K562 (cell line): Measurements from ENCODE around the gene GLCCI1. TPM values are rescaled to one million over a fixed set of nuclear protein-coding genes. Genes with fewer than 3 reads are reported as not detected.

Experiments
- ESRRA ChIP-seq: fragments of 450-650 bp; IDR thresholded peaks from 2 replicates; pipeline ENCODE4 v1.6.1; 2014; ENCODE audit warnings: low read depth, mild to moderate bottlenecking, moderate library complexity, borderline replicate concordance
- KDM4B ChIP-seq, 2 experiments: fragments of 450-650 bp in 1 of 2; sonication (generic) in 1 of 2; IDR thresholded peaks; 2 replicates each; pipeline ENCODE4 v1.6.1; 2016 to 2017; ENCODE audit warnings: borderline replicate concordance in 2 of 2, antibody characterized with exemption in 1 of 2, low read depth in 1 of 2, mild to moderate bottlenecking in 1 of 2
- MIER1 ChIP-seq: fragments of 450-650 bp; IDR thresholded peaks from 2 replicates; pipeline ENCODE4 v1.6.1; 2016; ENCODE audit warnings: antibody characterized with exemption, mild to moderate bottlenecking, low read depth
- NCOA6 ChIP-seq: fragments of 450-650 bp; IDR thresholded peaks from 2 replicates; pipeline ENCODE4 v1.6.1; 2017; ENCODE audit warnings: mild to moderate bottlenecking
- PPARD ChIP-seq: fragments of 250-450 bp; sonication (Bioruptor Pico); IDR thresholded peaks from 2 replicates; pipeline ENCODE4 v1.8.0; 2022; ENCODE audit warnings: inconsistent platforms, mild to moderate bottlenecking, moderate library complexity
- RHOXF2B ChIP-seq: fragments of 250-450 bp; sonication (Bioruptor Pico); conservative IDR thresholded peaks from 2 replicates; pipeline ENCODE4 v1.5.1; 2021
- YY1 ChIP-seq, 3 experiments: IDR thresholded peaks; 2 replicates each; pipeline ENCODE4 v1.6.1; 2011; ENCODE audit warnings: low read length in 2 of 3, mild to moderate bottlenecking in 2 of 3, moderate library complexity in 2 of 3, borderline replicate concordance in 1 of 3, control low read depth in 1 of 3, low read depth in 1 of 3; ENCODE audit not compliant: insufficient read depth in 3 of 3, insufficient replicate concordance in 2 of 3, control insufficient read depth in 1 of 3, insufficient read length in 1 of 3; ENCODE audit errors: extremely low read depth in 1 of 3
- polyA plus RNA-seq, 8 experiments: library from polyadenylated mRNA; depleted of rRNA in 4 of 8; stranded (reverse) in 5 of 8; unstranded in 3 of 8; fragments of >200 nt; fragmentation: Nextera tagmentation in 2 of 8; fragmentation: Illumina TruSeq in 1 of 8; extraction: Ambion mirVana in 2 of 8; extraction: Trizol in 1 of 8; gene quantifications; 2 replicates each; pipeline versions ENCODE4 v1.2.1 to v1.2.3, GENCODE V29; 2011 to 2014; ENCODE audit warnings: inconsistent platforms in 1 of 8, missing spikeins in 1 of 8
- total RNA-seq, 7 experiments: library from RNA; depleted of rRNA in 6 of 7; stranded (reverse); fragments of >200 nt in 6 of 7; fragmentation: Illumina TruSeq in 2 of 7; extraction: Trizol in 2 of 7; gene quantifications; 2 replicates each; pipeline versions ENCODE4 v1.2.1 to v1.2.3, GENCODE V29; 2011 to 2021; ENCODE audit warnings: low replicate concordance in 1 of 7
- TF ChIP-seq, protein P1 (sequence below), 3 experiments: fragments of 200-800 bp in 1 of 3; fragments of 250-450 bp in 1 of 3; fragments of 450-650 bp in 1 of 3; sonication (Bioruptor Pico) in 1 of 3; sonication (Bioruptor generic) in 1 of 3; formaldehyde crosslinking in 1 of 3; IDR thresholded peaks; 2 replicates each; pipeline versions ENCODE4 v1.6.1 to v1.8.0; 2016 to 2022; ENCODE audit warnings: mild to moderate bottlenecking in 2 of 3, missing genetic modification characterization in 2 of 3, missing compliant biosample characterization in 1 of 3, moderate library complexity in 1 of 3
- TF ChIP-seq, protein P2 (sequence below): sonication (generic); formaldehyde crosslinking; IDR thresholded peaks from 2 replicates; pipeline ENCODE4 v1.8.0; 2023; ENCODE audit warnings: mild to moderate bottlenecking, missing genetic modification reagents
- TF ChIP-seq, protein P3 (sequence below): fragments of 150-350 bp; conservative IDR thresholded peaks from 2 replicates; pipeline ENCODE4 v1.6.1; 2014; ENCODE audit warnings: low read length
- TF ChIP-seq, protein P4 (sequence below): fragments of 450-650 bp; IDR thresholded peaks from 2 replicates; pipeline ENCODE4 v1.6.1; 2018; ENCODE audit warnings: mild to moderate bottlenecking, low read depth; ENCODE audit not compliant: partially characterized antibody
- TF ChIP-seq, protein P5 (sequence below), 2 experiments: fragments of 200-800 bp in 1 of 2; sonication (Bioruptor generic) in 1 of 2; sonication (generic) in 1 of 2; formaldehyde crosslinking in 1 of 2; IDR thresholded peaks in 1 of 2; conservative IDR thresholded peaks in 1 of 2; 2 replicates each; pipeline versions ENCODE4 v1.5.0 to v1.6.1; 2016 to 2020; ENCODE audit warnings: missing compliant biosample characterization in 1 of 2, missing genetic modification characterization in 1 of 2, missing genetic modification reagents in 1 of 2

GLCCI1 gene
- total and polyA plus RNA-seq, 9 of the 15 experiments (the other 6 are each of a cell fraction or from before 2014, with no cell fraction given): 2.7 to 11.9 (median 7.2) TPM

DNA sequence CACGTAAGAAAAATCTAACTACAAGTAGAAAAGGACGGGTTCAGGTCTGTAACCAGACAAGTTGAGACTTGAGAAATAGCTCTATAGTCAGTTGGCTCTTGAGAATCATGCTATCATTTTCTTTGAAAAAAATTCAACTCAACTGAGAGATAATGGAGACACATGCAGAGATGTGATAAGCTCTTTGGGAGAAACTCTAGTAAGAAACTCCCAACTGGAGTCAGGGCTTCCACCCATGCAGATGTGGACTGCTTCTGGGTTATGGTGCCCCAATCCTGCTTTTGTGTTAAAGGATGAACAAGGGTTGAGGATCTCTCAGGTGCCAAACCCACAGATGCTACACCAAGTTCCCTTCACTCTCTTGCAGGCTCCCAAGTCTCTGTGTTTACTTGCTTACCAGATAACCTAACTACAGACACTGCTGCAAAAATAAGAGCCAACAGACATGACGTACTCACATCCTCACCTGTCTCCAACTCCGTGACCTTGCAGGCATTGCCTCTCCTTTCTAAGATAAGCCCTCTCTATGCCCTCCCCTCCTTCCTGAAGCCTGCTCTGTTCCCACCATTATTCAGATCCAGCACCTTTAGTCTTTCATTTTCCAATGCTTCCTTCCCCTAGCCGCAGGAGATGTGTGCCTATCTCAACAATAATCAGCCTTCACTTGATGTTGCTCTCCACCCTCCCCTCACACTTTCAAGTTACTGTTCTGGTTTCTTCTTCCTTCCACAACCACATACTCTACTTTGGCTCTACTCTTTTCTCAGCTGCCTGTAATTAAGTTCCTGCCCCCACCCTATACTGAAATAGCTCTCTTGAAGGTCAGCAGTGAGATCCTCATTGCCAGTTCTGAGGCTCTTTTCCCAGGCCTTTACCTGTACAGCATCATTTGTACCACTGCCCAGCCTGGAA, 163.4 kb downstream of the GLCCI1 start (continued):
- TF ChIP-seq, protein P1, sequence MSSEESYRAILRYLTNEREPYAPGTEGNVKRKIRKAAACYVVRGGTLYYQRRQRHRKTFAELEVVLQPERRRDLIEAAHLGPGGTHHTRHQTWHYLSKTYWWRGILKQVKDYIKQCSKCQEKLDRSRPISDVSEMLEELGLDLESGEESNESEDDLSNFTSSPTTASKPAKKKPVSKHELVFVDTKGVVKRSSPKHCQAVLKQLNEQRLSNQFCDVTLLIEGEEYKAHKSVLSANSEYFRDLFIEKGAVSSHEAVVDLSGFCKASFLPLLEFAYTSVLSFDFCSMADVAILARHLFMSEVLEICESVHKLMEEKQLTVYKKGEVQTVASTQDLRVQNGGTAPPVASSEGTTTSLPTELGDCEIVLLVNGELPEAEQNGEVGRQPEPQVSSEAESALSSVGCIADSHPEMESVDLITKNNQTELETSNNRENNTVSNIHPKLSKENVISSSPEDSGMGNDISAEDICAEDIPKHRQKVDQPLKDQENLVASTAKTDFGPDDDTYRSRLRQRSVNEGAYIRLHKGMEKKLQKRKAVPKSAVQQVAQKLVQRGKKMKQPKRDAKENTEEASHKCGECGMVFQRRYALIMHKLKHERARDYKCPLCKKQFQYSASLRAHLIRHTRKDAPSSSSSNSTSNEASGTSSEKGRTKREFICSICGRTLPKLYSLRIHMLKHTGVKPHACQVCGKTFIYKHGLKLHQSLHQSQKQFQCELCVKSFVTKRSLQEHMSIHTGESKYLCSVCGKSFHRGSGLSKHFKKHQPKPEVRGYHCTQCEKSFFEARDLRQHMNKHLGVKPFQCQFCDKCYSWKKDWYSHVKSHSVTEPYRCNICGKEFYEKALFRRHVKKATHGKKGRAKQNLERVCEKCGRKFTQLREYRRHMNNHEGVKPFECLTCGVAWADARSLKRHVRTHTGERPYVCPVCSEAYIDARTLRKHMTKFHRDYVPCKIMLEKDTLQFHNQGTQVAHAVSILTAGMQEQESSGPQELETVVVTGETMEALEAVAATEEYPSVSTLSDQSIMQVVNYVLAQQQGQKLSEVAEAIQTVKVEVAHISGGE (CRISPR knock-in tag; IDR thresholded peaks at IDR 0.05): no peak
- TF ChIP-seq, protein P2, sequence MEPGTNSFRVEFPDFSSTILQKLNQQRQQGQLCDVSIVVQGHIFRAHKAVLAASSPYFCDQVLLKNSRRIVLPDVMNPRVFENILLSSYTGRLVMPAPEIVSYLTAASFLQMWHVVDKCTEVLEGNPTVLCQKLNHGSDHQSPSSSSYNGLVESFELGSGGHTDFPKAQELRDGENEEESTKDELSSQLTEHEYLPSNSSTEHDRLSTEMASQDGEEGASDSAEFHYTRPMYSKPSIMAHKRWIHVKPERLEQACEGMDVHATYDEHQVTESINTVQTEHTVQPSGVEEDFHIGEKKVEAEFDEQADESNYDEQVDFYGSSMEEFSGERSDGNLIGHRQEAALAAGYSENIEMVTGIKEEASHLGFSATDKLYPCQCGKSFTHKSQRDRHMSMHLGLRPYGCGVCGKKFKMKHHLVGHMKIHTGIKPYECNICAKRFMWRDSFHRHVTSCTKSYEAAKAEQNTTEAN (CRISPR knock-in tag): no peak
- TF ChIP-seq, protein P3, sequence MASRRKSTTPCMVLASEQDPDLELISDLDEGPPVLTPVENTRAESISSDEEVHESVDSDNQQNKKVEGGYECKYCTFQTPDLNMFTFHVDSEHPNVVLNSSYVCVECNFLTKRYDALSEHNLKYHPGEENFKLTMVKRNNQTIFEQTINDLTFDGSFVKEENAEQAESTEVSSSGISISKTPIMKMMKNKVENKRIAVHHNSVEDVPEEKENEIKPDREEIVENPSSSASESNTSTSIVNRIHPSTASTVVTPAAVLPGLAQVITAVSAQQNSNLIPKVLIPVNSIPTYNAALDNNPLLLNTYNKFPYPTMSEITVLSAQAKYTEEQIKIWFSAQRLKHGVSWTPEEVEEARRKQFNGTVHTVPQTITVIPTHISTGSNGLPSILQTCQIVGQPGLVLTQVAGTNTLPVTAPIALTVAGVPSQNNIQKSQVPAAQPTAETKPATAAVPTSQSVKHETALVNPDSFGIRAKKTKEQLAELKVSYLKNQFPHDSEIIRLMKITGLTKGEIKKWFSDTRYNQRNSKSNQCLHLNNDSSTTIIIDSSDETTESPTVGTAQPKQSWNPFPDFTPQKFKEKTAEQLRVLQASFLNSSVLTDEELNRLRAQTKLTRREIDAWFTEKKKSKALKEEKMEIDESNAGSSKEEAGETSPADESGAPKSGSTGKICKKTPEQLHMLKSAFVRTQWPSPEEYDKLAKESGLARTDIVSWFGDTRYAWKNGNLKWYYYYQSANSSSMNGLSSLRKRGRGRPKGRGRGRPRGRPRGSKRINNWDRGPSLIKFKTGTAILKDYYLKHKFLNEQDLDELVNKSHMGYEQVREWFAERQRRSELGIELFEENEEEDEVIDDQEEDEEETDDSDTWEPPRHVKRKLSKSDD: no peak
- TF ChIP-seq MIER1 (no peak; the same call in 1 of the 2 replicates), PPARD (CRISPR knock-in tag) (no peak), RHOXF2B (no peak), YY1 (IDR thresholded peaks at IDR 0.05; ENCODE audit: borderline replicate concordance in 1 of 3, control insufficient read depth in 1 of 3, extremely low read depth in 1 of 3, insufficient read depth in 3 of 3, insufficient read length in 1 of 3, insufficient replicate concordance in 2 of 3, low read depth in 1 of 3, low read length in 2 of 3) (no peak), NCOA6 (no peak), KDM4B (IDR thresholded peaks at IDR 0.05; ENCODE audit: borderline replicate concordance in 2 of 2, low read depth in 1 of 2) (no peak), ESRRA (peak; percentile 47; the same call in 1 of the 2 replicates)
- TF ChIP-seq, protein P4, sequence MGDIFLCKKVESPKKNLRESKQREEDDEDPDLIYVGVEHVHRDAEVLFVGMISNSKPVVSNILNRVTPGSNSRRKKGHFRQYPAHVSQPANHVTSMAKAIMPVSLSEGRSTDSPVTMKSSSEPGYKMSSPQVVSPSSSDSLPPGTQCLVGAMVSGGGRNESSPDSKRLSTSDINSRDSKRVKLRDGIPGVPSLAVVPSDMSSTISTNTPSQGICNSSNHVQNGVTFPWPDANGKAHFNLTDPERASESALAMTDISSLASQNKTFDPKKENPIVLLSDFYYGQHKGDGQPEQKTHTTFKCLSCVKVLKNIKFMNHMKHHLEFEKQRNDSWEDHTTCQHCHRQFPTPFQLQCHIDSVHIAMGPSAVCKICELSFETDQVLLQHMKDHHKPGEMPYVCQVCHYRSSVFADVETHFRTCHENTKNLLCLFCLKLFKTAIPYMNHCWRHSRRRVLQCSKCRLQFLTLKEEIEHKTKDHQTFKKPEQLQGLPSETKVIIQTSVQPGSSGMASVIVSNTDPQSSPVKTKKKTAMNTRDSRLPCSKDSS: no peak
- TF ChIP-seq, protein P5, sequence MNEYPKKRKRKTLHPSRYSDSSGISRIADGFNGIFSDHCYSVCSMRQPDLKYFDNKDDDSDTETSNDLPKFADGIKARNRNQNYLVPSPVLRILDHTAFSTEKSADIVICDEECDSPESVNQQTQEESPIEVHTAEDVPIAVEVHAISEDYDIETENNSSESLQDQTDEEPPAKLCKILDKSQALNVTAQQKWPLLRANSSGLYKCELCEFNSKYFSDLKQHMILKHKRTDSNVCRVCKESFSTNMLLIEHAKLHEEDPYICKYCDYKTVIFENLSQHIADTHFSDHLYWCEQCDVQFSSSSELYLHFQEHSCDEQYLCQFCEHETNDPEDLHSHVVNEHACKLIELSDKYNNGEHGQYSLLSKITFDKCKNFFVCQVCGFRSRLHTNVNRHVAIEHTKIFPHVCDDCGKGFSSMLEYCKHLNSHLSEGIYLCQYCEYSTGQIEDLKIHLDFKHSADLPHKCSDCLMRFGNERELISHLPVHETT (CRISPR knock-in tag; conservative IDR thresholded peaks at IDR 0.05 in 1 of 2, IDR thresholded peaks at IDR 0.05 in 1 of 2): 0 out of 4 replicates have a peak, but pooled peaks of 1 of the 2 experiments have one; percentile 33
